ENCODE data around the gene CRACDL.

GRCh38 chr2:98826856-98827255 lies 109.2 kb downstream of the CRACDL start:
- TF ChIP-seq CTCF (IDR thresholded peaks at IDR 0.05; ENCODE audit: low read depth, low read length) (no peak), EZH2phosphoT487 (IDR thresholded peaks at IDR 0.05; ENCODE audit: low read depth) (no peak)
